ENCODE measurements around the gene ASS1.

Gene ASS1

GRCh38 chr9:130444565-130445221 lies at the start of gene ASS1:
Gene ASS1 (plus strand): TSS chr9:130444961. CDS start chr9:130452229, 7,268 bp downstream.
- Histone ChIP-seq H4K20me1 (ENCODE audit: insufficient read depth, low read length) (no peaks in the 10 kb centered on the region), H3K27ac (ENCODE audit: low read length) (no peak within 1 kb of the TSS), H3K4me1 (ENCODE audit: low read length) (peaks cover 19% of the 10 kb centered on the region), H3K79me2 (ENCODE audit: low read length) (no peaks in the 10 kb centered on the region), H3K9me2 (replicated peaks; ENCODE audit: insufficient read depth, low read length) (no peaks in the 10 kb centered on the region), H3K9me3 (replicated peaks; ENCODE audit: insufficient read depth, low read length) (no peaks in the 10 kb centered on the region; the same call in 1 of the 2 replicates), H3K4me2 (ENCODE audit: low read depth, low read length) (peak within 1 kb of the TSS; percentile 61; the same call in 1 of the 2 replicates), H3K4me3 (ENCODE audit: low read length) (peak within 1 kb of the TSS; percentile 42; the same call in 1 of the 2 replicates), H3K27me3 (replicated peaks; ENCODE audit: insufficient read depth, low read length) (peaks cover 36% of the 10 kb centered on the region), H2AFZ (ENCODE audit: low read length) (peak within 1 kb of the TSS; percentile 58; the same call in 1 of the 2 replicates), H3F3A (ENCODE audit: insufficient read depth, low read length) (no peaks in the 10 kb centered on the region), H3K36me3 (replicated peaks; ENCODE audit: insufficient read depth, low read length) (no peaks in the 10 kb centered on the region), H3K9ac (ENCODE audit: low read length) (no peak within 1 kb of the TSS; the same call in 1 of the 2 replicates)
- no peak for TF ChIP-seq CTCF (IDR thresholded peaks at IDR 0.05; ENCODE audit: low read length)
- no peak for TF ChIP-seq EZH2 (optimal IDR thresholded peaks at IDR 0.05; ENCODE audit: low read depth, low read length)
- no peak for TF ChIP-seq EZH2phosphoT487 (IDR thresholded peaks at IDR 0.05; ENCODE audit: low read length)
- DNase-seq = peak; percentile 26

GRCh38 chr9:130395810-130396435 lies 48.8 kb upstream of the ASS1 start:
- Histone ChIP-seq H3K4me3 (ENCODE audit: low read length) (no peak overlapping the region), H3K27me3 (replicated peaks; ENCODE audit: insufficient read depth, low read length) (peaks cover 90% of the 10 kb centered on the region), H3K4me1 (ENCODE audit: low read length) (no peaks in the 10 kb centered on the region), H3K9ac (ENCODE audit: low read length) (no peak overlapping the region), H2AFZ (ENCODE audit: low read length) (no peak overlapping the region), H3K79me2 (ENCODE audit: low read length) (no peaks in the 10 kb centered on the region), H4K20me1 (ENCODE audit: insufficient read depth, low read length) (no peaks in the 10 kb centered on the region), H3K9me3 (replicated peaks; ENCODE audit: insufficient read depth, low read length) (no peaks in the 10 kb centered on the region), H3F3A (ENCODE audit: insufficient read depth, low read length) (no peaks in the 10 kb centered on the region), H3K27ac (ENCODE audit: low read length) (no peak overlapping the region), H3K36me3 (replicated peaks; ENCODE audit: insufficient read depth, low read length) (no peaks in the 10 kb centered on the region), H3K9me2 (replicated peaks; ENCODE audit: insufficient read depth, low read length) (no peaks in the 10 kb centered on the region), H3K4me2 (ENCODE audit: low read depth, low read length) (no peak overlapping the region)
- no peak for DNase-seq
- no peak for TF ChIP-seq EZH2 (optimal IDR thresholded peaks at IDR 0.05; ENCODE audit: low read depth, low read length)
- TF ChIP-seq CTCF (IDR thresholded peaks at IDR 0.05; ENCODE audit: low read length) = no peak
- no peak for TF ChIP-seq EZH2phosphoT487 (IDR thresholded peaks at IDR 0.05; ENCODE audit: low read length)

GRCh38 chr9:130396581-130396980 lies 48.2 kb upstream of the ASS1 start:
- no peak for TF ChIP-seq CTCF (IDR thresholded peaks at IDR 0.05; ENCODE audit: low read length)
- no peak for TF ChIP-seq EZH2phosphoT487 (IDR thresholded peaks at IDR 0.05; ENCODE audit: low read length)
- no peak for TF ChIP-seq EZH2 (optimal IDR thresholded peaks at IDR 0.05; ENCODE audit: low read depth, low read length)
- no peak overlapping the region for H2AFZ ChIP-seq (ENCODE audit: low read length)
- no peaks in the 10 kb centered on the region for H3K9me2 ChIP-seq (replicated peaks; ENCODE audit: insufficient read depth, low read length)
- H4K20me1 ChIP-seq (ENCODE audit: insufficient read depth, low read length) = no peaks in the 10 kb centered on the region
- H3F3A ChIP-seq (ENCODE audit: insufficient read depth, low read length) = no peaks in the 10 kb centered on the region
- H3K27me3 ChIP-seq (replicated peaks; ENCODE audit: insufficient read depth, low read length) = peaks cover 90% of the 10 kb centered on the region
- H3K4me3 ChIP-seq (ENCODE audit: low read length) = no peak overlapping the region
- H3K79me2 ChIP-seq (ENCODE audit: low read length) = no peaks in the 10 kb centered on the region
- no peak overlapping the region for H3K27ac ChIP-seq (ENCODE audit: low read length)
- H3K4me2 ChIP-seq (ENCODE audit: low read depth, low read length) = no peak overlapping the region
- no peaks in the 10 kb centered on the region for H3K4me1 ChIP-seq (ENCODE audit: low read length)
- no peak overlapping the region for H3K9ac ChIP-seq (ENCODE audit: low read length)
- no peaks in the 10 kb centered on the region for H3K9me3 ChIP-seq (replicated peaks; ENCODE audit: insufficient read depth, low read length)
- DNase-seq = no peak
- no peaks in the 10 kb centered on the region for H3K36me3 ChIP-seq (replicated peaks; ENCODE audit: insufficient read depth, low read length)

Measured in MM.1S (cell line).